NCI-H1417 treated with DMSO at 0.1 percent for 48 hours (cell line): Measurements from ENCODE around the gene TIGAR.

Source experiments
- DNase-seq: peaks from one replicate; lab custom pipeline; 2025; lab: John Stamatoyannopoulos, UW

The TIGAR gene

GRCh38 chr12:4379405-4379804 lies 58.4 kb downstream of the TIGAR start, which contains the start of gene FGF23:
Gene FGF23 (minus strand): TSS chr12:4379712. CDS start chr12:4379582, 130 bp downstream.
- no peak for DNase-seq

GRCh38 chr12:4380332-4380731 lies 59.3 kb downstream of the TIGAR start:
- DNase-seq, result no peak

- DNase-seq, result peak; percentile 2
These were observed 62.4 kb downstream of the TIGAR start for GRCh38 chr12:4383304-4383865.

GRCh38 chr12:4386801-4387200 lies 65.8 kb downstream of the TIGAR start:
- peak; percentile 56 for DNase-seq

- no peak for DNase-seq
These were observed 66.6 kb downstream of the TIGAR start for GRCh38 chr12:4387607-4388006.

GRCh38 chr12:4388032-4388431 lies 67.0 kb downstream of the TIGAR start:
- DNase-seq, result peak; percentile 8

- DNase-seq, result no peak
These were observed 67.6 kb downstream of the TIGAR start for GRCh38 chr12:4388662-4389061.

- DNase-seq, result no peak
These were observed 71.3 kb downstream of the TIGAR start for GRCh38 chr12:4392223-4392742.

GRCh38 chr12:4393211-4393610 lies 72.2 kb downstream of the TIGAR start:
- DNase-seq, result no peak

GRCh38 chr12:4395818-4396217 lies 74.8 kb downstream of the TIGAR start:
- DNase-seq, result no peak

GRCh38 chr12:4401117-4401516 lies 80.1 kb downstream of the TIGAR start:
- no peak for DNase-seq

GRCh38 chr12:4402996-4403395 lies 82.0 kb downstream of the TIGAR start:
- no peak for DNase-seq
